Heart left ventricle (tissue), 16 donors: ENCODE results near the gene GALNT8. TPM values are rescaled to one million over a fixed set of nuclear protein-coding genes. Genes with fewer than 3 reads are reported as not detected.
A peak's percentile ranks its signal among the peaks of the same experiment; 100 is the strongest.

Experiments used
- ATAC-seq, 4 donors: fragments of 200-7000 bp; cut with Tn5 transposase; one replicate each; pipeline ENCODE4 v1.9.1; 2020 to 2022; ENCODE audit warnings: moderate library complexity in 4 of 4, mild to moderate bottlenecking in 3 of 4, moderate number of reproducible peaks in 1 of 4
- DNase-seq, 5 donors: peaks; one replicate each; pipeline ENCODE4 v3.0.0-alpha.2; 2020
- H3K27ac ChIP-seq, 12 donors: fragments of 200-600 bp; sonication (generic) in 4 of 12; one replicate each; pipeline versions ENCODE4 v1.5.0 to v1.8.0; 2016 to 2022; ENCODE audit warnings: mild to moderate bottlenecking in 2 of 12
- H3K27me3 ChIP-seq, 9 donors: fragments of 200-600 bp; sonication (generic) in 2 of 9; one replicate each; pipeline versions ENCODE4 v1.5.1 to v1.8.0; 2016 to 2022; ENCODE audit warnings: mild to moderate bottlenecking in 3 of 9
- H3K36me3 ChIP-seq, 9 donors: fragments of 200-600 bp; sonication (generic) in 2 of 9; one replicate each; pipeline versions ENCODE4 v1.5.0 to v1.8.0; 2018 to 2022; ENCODE audit warnings: mild to moderate bottlenecking in 2 of 9
- H3K4me1 ChIP-seq, 12 donors: fragments of 200-600 bp; sonication (generic) in 4 of 12; one replicate each; pipeline versions ENCODE4 v1.5.0 to v1.8.0; 2016 to 2022; ENCODE audit warnings: mild to moderate bottlenecking in 3 of 12
- H3K4me3 ChIP-seq, 12 donors: fragments of 200-600 bp; sonication (generic) in 4 of 12; one replicate each; pipeline versions ENCODE4 v1.5.0 to v1.8.0; 2017 to 2022; ENCODE audit warnings: mild to moderate bottlenecking in 9 of 12, moderate library complexity in 4 of 12
- H3K9me3 ChIP-seq, 12 donors: fragments of 200-600 bp; sonication (generic) in 4 of 12; one replicate each; pipeline versions ENCODE4 v1.5.0 to v1.8.0; 2016 to 2022; ENCODE audit warnings: mild to moderate bottlenecking in 1 of 12
- CTCF ChIP-seq, 12 donors: fragments of 200-600 bp; sonication (generic) in 4 of 12; IDR thresholded peaks; one replicate each; pipeline versions ENCODE4 v1.5.0 to v1.8.0; 2018 to 2022; ENCODE audit warnings: antibody characterized with exemption in 12 of 12, mild to moderate bottlenecking in 5 of 12
- POLR2A ChIP-seq, 2 donors: fragments of 450-650 bp; IDR thresholded peaks; one replicate each; pipeline ENCODE4 v1.6.1; 2017; ENCODE audit warnings: antibody characterized with exemption in 2 of 2, mild to moderate bottlenecking in 2 of 2, moderate library complexity in 2 of 2
- WGBS, 4 donors: extraction: QIAGEN DNeasy Blood & Tissue Kit in 2 of 4; methylation state at CpG; one replicate each; pipeline versions ENCODE4 v1.1.5 to v1.1.7; 2013 to 2018; 5-methylcytosine and 5-hydroxymethylcytosine counted together
- intact Hi-C, 10 donors: fragments of 100-400 bp; cut with DNase I; formaldehyde crosslinking; loops; one replicate each; pipeline versions ENCODE4 v1.11.1 to v1.14.2; 2022
- polyA plus RNA-seq, 2 donors: library from polyadenylated mRNA; stranded (reverse); fragments of 200-250 nt; gene quantifications; one replicate each; pipeline ENCODE4 v1.2.3, GENCODE V29; 2013
- total RNA-seq, 9 donors: library from RNA; depleted of rRNA in 2 of 9; stranded (reverse); fragments of >200 nt in 2 of 9; fragmentation: NEBNext Ultra II Directional in 3 of 9; extraction: Animal tissue kit (Norgen Biotek cat#: 25700) in 3 of 9; gene quantifications; one replicate each; pipeline versions ENCODE4 v1.1.0 to v1.2.4, GENCODE V29; 2016 to 2023
- donor health status: ischemic (EF 13 %, LVEDD 7.1; RV severe dilation, severe dysfunction).
- donor health status: healthy with polysubstance abuse.
- donor health status: DM: no; HTN: yes; CAD: no.
- donor health status: DM: no; HTN: no; CAD: no.
- donor health status: ischemic (EF 25% LVEDD 6.9; RV normal size, moderate dysfunction).
- donor health status: ischemic (EF 25% LVEDD 5.7; RV mildly dilated, moderate dysfunction).
- donor health status: healthy.
- donor health status: DM: yes; HTN: yes; CAD: no.
- donor health status: ischemic (EF 35%, LVEDD 5.7; RV mildly dilated, moderate dysfunction).
- donor health status: nonischemic (EF 11% LVEDD 7.7; RV severe dilation, severe dysfunction).
- donor health status: DM: yes; HTN: yes; CAD: no.
- donor health status: PGD.
- donor health status: ischemic (EF 29% LVEDD 5.4; RV normal size, mild dysfunction).
- donor health status: nonischemic (EF 23%, LVEDD 6.1; RV moderate dilation, normal function).

The GALNT8 gene
- total and polyA plus RNA-seq, 11 donors = 0.35 to 2.6 (median 0.94) TPM

DNA sequence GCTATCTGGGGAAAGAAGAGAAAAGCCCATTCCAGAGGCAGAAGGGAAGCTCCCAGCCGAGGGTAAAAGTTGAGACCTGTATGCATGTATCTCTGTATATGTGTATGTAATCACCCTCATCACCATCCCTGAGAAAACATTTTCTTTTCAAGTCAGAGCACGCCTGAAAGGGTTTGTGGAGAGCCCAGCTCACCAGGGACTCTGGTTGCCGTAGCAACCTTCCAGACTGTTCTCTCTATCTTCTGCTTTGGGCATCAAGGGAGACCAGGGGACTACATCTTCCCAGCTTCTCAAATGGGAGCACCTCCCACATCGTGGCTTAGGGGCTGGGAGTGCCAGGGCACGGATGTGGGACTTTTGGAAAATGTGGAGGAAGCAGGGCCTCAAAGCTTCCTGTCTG lies 93.5 kb downstream of the GALNT8 start:
- 77 to 85% (median 83%) methylated on average over 5 of the region's 5 CpGs for WGBS, 4 donors
- Histone ChIP-seq H3K4me1 (peaks cover 0 to 26% (median 14%) of the 10 kb centered on the region in 12 donors), H3K36me3 (no peaks in the 10 kb centered on the region), H3K4me3 (no peak overlapping the region), H3K27ac (no peak overlapping the region), H3K27me3 (peaks cover 0 to 46% (median 24%) of the 10 kb centered on the region in 9 donors), H3K9me3 (no peaks in the 10 kb centered on the region)
- ATAC-seq = no peak
- TF ChIP-seq POLR2A (IDR thresholded peaks at IDR 0.05) (no peak), CTCF (IDR thresholded peaks at IDR 0.05) (no peak)
- intact Hi-C loops = no loop called here
- DNase-seq = no peak

- WGBS, 4 donors = 77 to 92% (median 82%) methylated on average over 9 of the region's 9 CpGs
- H3K36me3 ChIP-seq = no peaks in the 10 kb centered on the region
- H3K27me3 ChIP-seq = peaks cover 0 to 40% (median 19%) of the 10 kb centered on the region in 9 donors
- no peak overlapping the region for H3K4me3 ChIP-seq
- no peaks in the 10 kb centered on the region for H3K9me3 ChIP-seq
- TF ChIP-seq POLR2A (IDR thresholded peaks at IDR 0.05) (no peak), CTCF (IDR thresholded peaks at IDR 0.05) (no peak)
- ATAC-seq = no peak
- intact Hi-C loops = no loop called here
- no peak for DNase-seq
- H3K27ac ChIP-seq = no peak overlapping the region
- H3K4me1 ChIP-seq = peaks cover 0 to 25% (median 10%) of the 10 kb centered on the region in 12 donors
These were observed 94.3 kb downstream of the GALNT8 start for GRCh38 chr12:4814485-4814884.

GRCh38 chr12:4816744-4817525 lies 96.7 kb downstream of the GALNT8 start:
- H3K9me3 ChIP-seq = no peaks in the 10 kb centered on the region
- DNase-seq (no peak), ATAC-seq (no peak)
- no peak overlapping the region for H3K4me3 ChIP-seq
- H3K27ac ChIP-seq = peak overlapping the region in 3 of 12 donors; percentile 5 to 55 (median 50)
- peaks cover 0 to 21% (median 0%) of the 10 kb centered on the region in 12 donors for H3K4me1 ChIP-seq
- no peaks in the 10 kb centered on the region for H3K36me3 ChIP-seq
- TF ChIP-seq CTCF (IDR thresholded peaks at IDR 0.05) (no peak), POLR2A (IDR thresholded peaks at IDR 0.05) (no peak)
- H3K27me3 ChIP-seq = peaks cover 0 to 16% (median 0%) of the 10 kb centered on the region in 9 donors
- WGBS, 4 donors = 91 to 95% (median 92%) methylated on average over 8 of the region's 8 CpGs
- intact Hi-C loops = no loop called here

DNA sequence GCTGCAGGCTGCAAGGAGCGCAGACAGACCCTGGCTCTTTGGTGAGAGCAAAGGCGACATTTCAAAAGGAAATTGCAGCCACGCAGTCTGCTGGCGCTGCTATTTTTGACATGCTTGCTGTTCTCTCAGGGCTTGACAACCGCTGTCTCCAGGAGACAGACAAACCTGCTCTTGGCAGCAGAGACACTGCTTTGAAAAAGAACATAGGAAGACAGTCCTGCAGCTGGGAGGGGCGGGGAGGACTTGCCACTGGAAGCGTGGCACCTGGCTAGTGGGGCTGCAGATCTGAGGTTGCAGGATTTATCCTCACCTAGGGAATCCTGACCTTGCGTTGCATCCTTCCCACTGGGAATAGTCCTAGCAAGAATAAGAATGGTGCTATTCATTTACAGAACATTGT lies 97.7 kb downstream of the GALNT8 start:
- H3K4me3 ChIP-seq = peak overlapping the region in 4 of 12 donors; percentile 4 to 22 (median 17)
- H3K27me3 ChIP-seq = peaks cover 0 to 8% (median 0%) of the 10 kb centered on the region in 9 donors
- no peaks in the 10 kb centered on the region for H3K9me3 ChIP-seq
- no peak for TF ChIP-seq POLR2A (IDR thresholded peaks at IDR 0.05)
- TF ChIP-seq CTCF (IDR thresholded peaks at IDR 0.05) = no peak
- H3K4me1 ChIP-seq = peaks cover 0 to 21% (median 0%) of the 10 kb centered on the region in 12 donors
- peak overlapping the region in 5 of 12 donors; percentile 37 to 56 (median 50) for H3K27ac ChIP-seq
- ATAC-seq (peak; percentile 64 to 86 (median 82)), DNase-seq (peak in 3 of 5 donors; percentile 43 to 69 (median 50))
- 18 to 27% (median 24%) methylated on average over 6 to 8 of the region's 8 CpGs for WGBS, 4 donors
- H3K36me3 ChIP-seq = no peaks in the 10 kb centered on the region
- intact Hi-C loops = no loop called here
